GM21423 (cell line): Measurements from ENCODE around the gene KBTBD13.
"Not testable (repeated sequence)": the region's sequence is repeated elsewhere in the genome, so short reads cannot be mapped to it uniquely, and the experiment has no call there.

ENCODE experiments used
- ATAC-seq: cut with Tn5 transposase; IDR thresholded peaks from one replicate; pipeline ENCODE4 v1.9.1; 2021; ENCODE audit warnings: mild to moderate bottlenecking, moderate library complexity; ENCODE audit not compliant: unreplicated experiment

The KBTBD13 gene

GRCh38 chr15:65068403-65068788, 8.2 kb upstream of the KBTBD13 start:
- ATAC-seq: no peak

GRCh38 chr15:65069179-65069578, 7.4 kb upstream of the KBTBD13 start:
- no peak for ATAC-seq

DNA sequence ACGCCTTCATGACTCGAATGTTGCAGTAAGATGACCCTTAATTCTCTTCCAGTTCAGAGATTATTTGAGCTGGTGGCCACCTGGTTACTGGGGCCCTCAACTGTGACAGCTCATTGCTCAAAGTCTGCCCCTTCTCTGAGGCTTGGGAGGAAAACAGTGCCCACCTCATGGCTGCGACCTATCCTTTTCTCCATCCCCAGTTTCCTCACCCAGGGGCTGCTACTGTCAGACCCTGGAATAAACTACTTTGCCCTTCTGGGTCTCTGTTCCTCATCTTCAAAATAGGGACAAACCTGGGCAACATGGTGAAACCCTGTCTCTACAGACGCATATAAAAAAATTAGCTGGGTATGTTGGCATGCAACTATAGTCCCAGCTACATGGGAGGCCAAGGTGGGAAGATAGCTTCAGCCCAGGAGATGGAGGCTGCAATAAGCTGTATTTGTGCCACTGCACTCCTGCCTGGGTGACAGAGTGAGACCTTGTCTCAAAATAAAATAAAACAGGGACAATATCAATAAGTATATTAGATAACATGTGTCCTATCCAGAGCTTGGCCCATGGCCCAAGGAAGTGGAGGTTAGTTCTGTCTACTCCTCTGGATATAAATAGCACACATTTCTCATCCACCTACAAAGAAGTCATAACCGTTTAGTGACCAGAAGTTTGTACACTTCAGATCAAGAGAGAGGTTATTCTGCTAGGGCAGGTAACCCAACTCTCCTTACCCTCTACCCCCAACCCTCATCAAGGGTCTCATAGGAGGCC, 6.6 kb upstream of the KBTBD13 start:
- no peak for ATAC-seq

DNA sequence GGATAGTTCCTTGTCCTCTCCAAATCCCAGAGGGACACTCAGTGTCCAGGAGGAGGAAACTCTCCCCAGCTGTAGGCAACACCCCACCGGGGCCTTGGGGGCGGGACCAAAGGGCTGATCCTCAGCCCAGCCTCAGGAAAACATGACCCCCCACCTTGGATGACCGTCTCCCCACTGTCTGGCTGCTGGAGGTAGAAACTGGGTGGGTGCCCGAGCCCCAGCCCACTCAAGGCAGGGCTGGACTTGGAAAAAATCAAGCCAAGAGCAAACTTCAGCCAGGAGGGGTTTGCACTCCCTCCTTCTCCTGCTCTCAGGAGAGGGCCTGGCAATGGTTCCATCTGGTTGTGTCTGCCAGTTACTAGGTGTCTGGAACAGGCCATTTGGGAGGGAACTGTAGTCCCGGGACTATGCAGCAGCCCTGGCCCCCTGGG, 5.2 kb upstream of the KBTBD13 start:
- no peak for ATAC-seq

GRCh38 chr15:65072027-65072426, 4.5 kb upstream of the KBTBD13 start:
- no peak for ATAC-seq

DNA sequence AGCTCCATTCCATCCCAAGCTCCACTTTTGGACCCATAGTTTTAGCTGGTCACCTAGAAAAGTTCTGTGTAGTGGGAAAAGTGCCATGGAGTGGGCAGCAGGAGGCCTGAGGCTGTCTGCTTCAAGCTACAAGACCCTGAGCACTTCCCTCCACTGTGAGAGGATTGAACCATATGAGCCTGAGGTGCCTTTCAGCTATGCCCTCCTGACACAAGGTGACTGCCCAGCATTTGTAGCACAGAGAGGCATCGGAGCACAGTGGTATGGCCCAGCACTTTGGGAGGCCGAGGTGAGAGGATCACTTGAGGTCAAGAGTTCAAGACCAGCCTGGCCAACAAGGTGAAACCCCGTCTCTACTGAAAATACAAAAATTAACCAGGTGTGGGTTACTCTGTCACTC, 3.9 kb upstream of the KBTBD13 start:
- ATAC-seq: no peak

DNA sequence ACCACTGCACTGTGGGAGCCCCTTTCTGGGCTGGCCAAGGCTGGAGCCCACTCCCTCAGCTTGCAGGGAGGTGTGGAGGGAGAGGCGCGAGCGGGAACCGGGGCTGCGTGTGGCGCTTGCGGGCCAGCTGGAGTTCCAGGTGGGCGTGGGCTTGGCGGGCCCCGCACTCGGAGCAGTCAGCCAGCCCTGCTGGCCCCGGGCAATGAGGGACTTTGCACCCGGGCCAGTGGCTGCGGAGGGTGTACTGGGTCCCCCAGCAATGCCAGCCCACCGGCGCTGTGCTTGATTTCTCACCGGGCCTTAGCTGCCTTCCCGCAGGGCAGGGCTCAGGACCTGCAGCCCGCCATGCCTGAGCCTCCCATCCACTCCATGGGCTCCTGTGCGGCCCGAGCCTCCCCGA, 1.6 kb upstream of the KBTBD13 start:
- ATAC-seq: not testable (repeated sequence)

GRCh38 chr15:65075607-65076395, 745 bp upstream of the KBTBD13 start:
- not testable (repeated sequence) for ATAC-seq

- no peak for ATAC-seq
Observed at GRCh38 chr15:65077291-65077980, 890 bp downstream of the KBTBD13 start.

GRCh38 chr15:65077981-65078352, 1.4 kb downstream of the KBTBD13 start:
- no peak for ATAC-seq

GRCh38 chr15:65079580-65079979, 3.0 kb downstream of the KBTBD13 start:
- ATAC-seq: no peak

DNA sequence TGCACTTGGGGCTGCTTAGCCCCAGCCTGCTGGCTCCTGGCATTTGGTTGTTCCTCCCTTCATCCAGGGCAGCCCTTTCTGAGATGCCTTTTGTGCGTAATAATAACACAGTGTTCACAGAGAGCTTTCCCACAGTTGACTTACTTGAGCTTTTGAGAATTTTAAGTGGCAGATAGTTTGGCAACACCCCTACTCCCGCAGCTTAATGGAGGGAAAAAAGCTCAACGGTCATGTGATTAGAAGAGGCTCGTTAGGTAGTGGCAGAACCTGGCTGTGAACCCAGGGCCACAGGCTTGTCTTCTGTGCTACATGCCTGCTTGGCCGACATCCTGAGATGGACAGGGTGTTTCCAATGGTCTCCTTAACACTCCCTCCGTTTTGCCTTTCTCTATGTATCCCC, 4.7 kb downstream of the KBTBD13 start:
- ATAC-seq: no peak

- ATAC-seq: no peak
Observed at GRCh38 chr15:65081758-65082157, 5.2 kb downstream of the KBTBD13 start.

GRCh38 chr15:65082303-65082953, 5.9 kb downstream of the KBTBD13 start:
- no peak for ATAC-seq

- ATAC-seq: no peak
Observed at GRCh38 chr15:65083262-65083701, 6.7 kb downstream of the KBTBD13 start.

GRCh38 chr15:65084500-65085206, 8.1 kb downstream of the KBTBD13 start:
- no peak for ATAC-seq

DNA sequence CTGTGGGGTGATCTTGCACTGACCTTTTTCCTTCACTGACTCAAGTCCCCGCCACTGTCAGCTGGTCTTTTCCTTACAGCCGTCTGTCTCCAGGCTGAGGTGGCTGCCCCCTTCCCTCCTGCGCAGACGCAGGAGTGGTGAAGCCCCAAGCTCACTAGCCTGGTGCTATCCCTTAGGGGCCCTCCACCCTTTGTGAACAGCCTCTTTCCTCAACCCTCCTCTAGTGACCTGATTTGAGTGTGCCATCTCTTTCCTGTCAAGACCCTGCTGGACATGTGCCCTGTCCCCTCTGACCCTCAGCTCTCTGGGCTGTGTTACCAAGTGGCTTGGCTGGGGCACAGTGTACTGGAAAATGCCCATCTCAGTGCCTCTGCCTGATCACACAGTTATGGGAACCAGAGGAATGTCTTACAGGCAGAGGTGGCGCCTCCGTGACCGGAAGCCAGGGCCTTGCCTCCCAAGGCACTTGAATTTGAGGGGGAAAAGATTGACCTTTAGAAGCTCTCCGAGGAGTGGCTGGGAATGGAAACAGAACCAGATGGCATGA, 8.7 kb downstream of the KBTBD13 start:
- no peak for ATAC-seq

DNA sequence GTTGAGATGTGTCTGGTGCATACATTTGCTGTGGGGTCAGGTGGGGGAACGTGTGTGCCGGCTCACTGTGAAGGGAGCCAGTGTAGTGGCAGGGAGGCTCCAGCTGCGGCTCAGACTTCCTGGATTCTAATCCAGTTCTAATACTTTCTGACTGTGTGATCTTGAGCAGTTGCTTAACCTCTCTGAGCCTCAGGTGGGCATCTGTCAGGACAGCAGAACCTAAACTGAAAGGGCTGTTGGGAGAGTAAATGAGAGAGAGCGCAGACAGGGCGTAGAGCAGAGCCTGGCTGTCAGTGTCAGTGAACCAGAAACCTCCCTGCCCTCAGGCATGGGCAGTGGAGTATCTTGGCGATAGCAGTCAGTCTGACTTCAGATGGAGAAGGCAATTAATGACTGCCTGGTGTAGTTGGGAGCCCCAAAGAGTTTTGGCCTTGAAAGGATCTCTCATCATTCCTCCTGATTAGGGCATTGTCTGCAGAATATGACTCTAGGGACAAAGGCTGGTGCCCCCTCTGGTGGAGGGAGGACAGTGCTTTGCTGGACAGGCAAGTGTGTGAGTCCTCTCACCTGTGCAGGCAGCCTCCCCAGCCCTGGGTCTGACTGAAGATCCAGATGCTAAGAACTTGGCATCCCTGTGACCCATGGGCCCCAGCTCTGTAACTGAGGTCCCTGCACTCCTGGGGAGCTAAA, 9.6 kb downstream of the KBTBD13 start:
- ATAC-seq: no peak

DNA sequence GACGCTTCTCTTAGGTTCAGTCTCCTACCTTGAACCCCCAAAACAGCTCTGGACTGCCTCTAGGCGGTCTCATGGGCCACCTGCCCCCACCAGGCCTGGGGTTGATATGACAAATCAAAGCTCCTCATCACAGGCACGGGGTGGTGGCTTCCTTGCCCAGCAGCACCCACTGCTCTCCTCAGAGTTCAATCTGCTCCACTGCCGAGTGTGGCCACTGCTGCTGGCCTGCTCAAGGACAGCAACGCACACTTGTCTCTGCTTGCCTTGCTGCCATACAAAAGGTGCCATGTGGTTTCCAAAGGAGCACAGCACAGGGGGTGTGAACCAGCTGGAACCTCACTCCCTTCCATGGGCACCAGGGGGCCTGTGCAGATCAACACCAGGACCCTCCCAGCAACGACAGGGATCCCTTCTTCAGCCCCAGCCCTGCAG, 10.2 kb downstream of the KBTBD13 start:
- no peak for ATAC-seq

DNA sequence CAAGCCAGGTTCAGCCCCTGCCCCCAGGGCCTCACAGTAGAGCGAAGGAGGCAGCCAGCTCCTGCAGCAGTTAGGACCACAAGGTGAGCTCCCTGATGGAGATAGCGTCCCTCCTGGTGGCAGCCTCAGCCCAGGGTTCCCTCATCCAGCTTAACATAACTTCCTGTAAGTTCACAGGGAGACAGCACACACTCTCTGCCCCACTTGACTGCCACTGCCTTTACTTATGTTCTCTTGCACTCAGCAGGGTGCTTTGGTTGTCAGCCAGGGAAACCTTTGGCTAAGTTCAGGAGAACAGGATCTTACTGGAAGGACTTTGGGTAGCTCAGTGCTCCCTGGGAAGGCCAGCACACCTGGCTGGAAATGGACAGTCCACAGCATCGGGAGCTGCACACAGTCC, 10.9 kb downstream of the KBTBD13 start:
- no peak for ATAC-seq
